HuH-7.5 (cell line): ENCODE measurements around the gene OR4A15.

ENCODE experiments used
- DNase-seq: peaks from one replicate; pipeline ENCODE4 v3.0.0; 2011; ENCODE audit warnings: low spot score

The OR4A15 gene

GRCh38 chr11:55367674-55368073 lies at the start of gene OR4A15:
TSS of gene OR4A15 (plus strand) at chr11:55367974. CDS start at chr11:55367974, 0 bp downstream.
- no peak for DNase-seq

- DNase-seq: no peak
Observed at GRCh38 chr11:55324500-55324899, 43.3 kb upstream of the OR4A15 start.

- DNase-seq: no peak
Observed at GRCh38 chr11:55342901-55343300, 24.9 kb upstream of the OR4A15 start, which contains the start of gene OR4A16. TSS of gene OR4A16 (plus strand) at chr11:55343201. CDS start at chr11:55343201, 0 bp downstream.

GRCh38 chr11:55345306-55345705 lies 22.5 kb upstream of the OR4A15 start:
- no peak for DNase-seq

- DNase-seq: no peak
Observed at GRCh38 chr11:55349032-55349431, 18.7 kb upstream of the OR4A15 start.

- DNase-seq: no peak
Observed at GRCh38 chr11:55357560-55358184, 10.1 kb upstream of the OR4A15 start.

GRCh38 chr11:55401011-55401410 lies 33.2 kb downstream of the OR4A15 start:
- DNase-seq: no peak
